Upper lobe of right lung (tissue), 1 donor: ENCODE results near the gene TARS3. TPM values are rescaled to one million over a fixed set of nuclear protein-coding genes. Genes with fewer than 3 reads are reported as not detected.

Source experiments
- ATAC-seq: fragments of 200-7000 bp; cut with Tn5 transposase; one replicate; pipeline ENCODE4 v1.9.1; 2020; ENCODE audit warnings: mild to moderate bottlenecking, moderate library complexity
- DNase-seq: peaks from one replicate; pipeline ENCODE4 v3.0.0-alpha.2; 2020
- H3K27ac ChIP-seq: fragments of 200-600 bp; one replicate; pipeline ENCODE4 v1.8.0; 2022
- H3K27me3 ChIP-seq: fragments of 200-600 bp; one replicate; pipeline ENCODE4 v1.8.0; 2022; ENCODE audit warnings: mild to moderate bottlenecking
- H3K36me3 ChIP-seq: fragments of 200-600 bp; one replicate; pipeline ENCODE4 v1.8.0; 2022
- H3K4me1 ChIP-seq: fragments of 200-600 bp; one replicate; pipeline ENCODE4 v1.8.0; 2022
- H3K4me3 ChIP-seq: fragments of 200-600 bp; one replicate; pipeline ENCODE4 v1.8.0; 2022; ENCODE audit warnings: mild to moderate bottlenecking
- H3K9me3 ChIP-seq: fragments of 200-600 bp; one replicate; pipeline ENCODE4 v1.8.0; 2022
- intact Hi-C: fragments of 100-400 bp; cut with DNase I; formaldehyde crosslinking; loops from one replicate; pipeline ENCODE4 v1.11.0; 2022
- total RNA-seq: library from RNA; stranded (reverse); fragmentation: NEBNext Ultra II Directional; extraction: Animal tissue kit (Norgen Biotek cat#: 25700); gene quantifications from one replicate; pipeline ENCODE4 v1.2.1, GENCODE V29; 2021
- TF ChIP-seq, protein P1 (sequence below): fragments of 200-600 bp; IDR thresholded peaks from one replicate; pipeline ENCODE4 v1.8.0; 2022; ENCODE audit warnings: antibody characterized with exemption
- donor health status: DM: no; HTN: yes; CAD: no; lungs with severe emphysema.

TARS3 gene
- total RNA-seq, 1 donor from 2014 or later: 12.0 TPM

DNA sequence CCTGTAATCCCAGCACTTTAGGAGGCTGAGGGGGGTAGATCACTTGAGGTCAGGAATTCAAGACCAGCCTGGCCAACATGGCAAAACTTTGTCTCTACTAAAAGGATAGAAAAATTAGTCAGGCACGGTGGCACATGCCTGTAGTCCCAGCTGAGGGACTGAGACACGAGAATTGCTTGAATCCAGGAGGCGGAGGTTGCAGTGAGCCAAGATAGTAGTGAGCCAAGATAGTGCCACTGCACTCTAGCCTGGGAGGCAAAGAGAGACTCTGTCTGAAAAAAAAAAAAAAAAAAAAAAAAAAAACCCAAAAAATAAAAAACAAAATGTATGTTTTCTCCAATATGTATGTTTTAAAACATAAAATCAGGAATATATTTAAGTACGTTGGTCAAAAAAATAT, 16.3 kb downstream of the TARS3 start:
- H3K27me3 ChIP-seq: no peaks in the 10 kb centered on the region
- H3K4me1 ChIP-seq: no peaks in the 10 kb centered on the region
- TF ChIP-seq, protein P1, sequence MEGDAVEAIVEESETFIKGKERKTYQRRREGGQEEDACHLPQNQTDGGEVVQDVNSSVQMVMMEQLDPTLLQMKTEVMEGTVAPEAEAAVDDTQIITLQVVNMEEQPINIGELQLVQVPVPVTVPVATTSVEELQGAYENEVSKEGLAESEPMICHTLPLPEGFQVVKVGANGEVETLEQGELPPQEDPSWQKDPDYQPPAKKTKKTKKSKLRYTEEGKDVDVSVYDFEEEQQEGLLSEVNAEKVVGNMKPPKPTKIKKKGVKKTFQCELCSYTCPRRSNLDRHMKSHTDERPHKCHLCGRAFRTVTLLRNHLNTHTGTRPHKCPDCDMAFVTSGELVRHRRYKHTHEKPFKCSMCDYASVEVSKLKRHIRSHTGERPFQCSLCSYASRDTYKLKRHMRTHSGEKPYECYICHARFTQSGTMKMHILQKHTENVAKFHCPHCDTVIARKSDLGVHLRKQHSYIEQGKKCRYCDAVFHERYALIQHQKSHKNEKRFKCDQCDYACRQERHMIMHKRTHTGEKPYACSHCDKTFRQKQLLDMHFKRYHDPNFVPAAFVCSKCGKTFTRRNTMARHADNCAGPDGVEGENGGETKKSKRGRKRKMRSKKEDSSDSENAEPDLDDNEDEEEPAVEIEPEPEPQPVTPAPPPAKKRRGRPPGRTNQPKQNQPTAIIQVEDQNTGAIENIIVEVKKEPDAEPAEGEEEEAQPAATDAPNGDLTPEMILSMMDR: no peak
- DNase-seq (no peak), ATAC-seq (no peak)
- H3K36me3 ChIP-seq: peaks cover 84% of the 10 kb centered on the region
- H3K9me3 ChIP-seq: no peaks in the 10 kb centered on the region
- H3K4me3 ChIP-seq: no peak overlapping the region
- H3K27ac ChIP-seq: no peak overlapping the region
- intact Hi-C loops: no loop called here

DNA sequence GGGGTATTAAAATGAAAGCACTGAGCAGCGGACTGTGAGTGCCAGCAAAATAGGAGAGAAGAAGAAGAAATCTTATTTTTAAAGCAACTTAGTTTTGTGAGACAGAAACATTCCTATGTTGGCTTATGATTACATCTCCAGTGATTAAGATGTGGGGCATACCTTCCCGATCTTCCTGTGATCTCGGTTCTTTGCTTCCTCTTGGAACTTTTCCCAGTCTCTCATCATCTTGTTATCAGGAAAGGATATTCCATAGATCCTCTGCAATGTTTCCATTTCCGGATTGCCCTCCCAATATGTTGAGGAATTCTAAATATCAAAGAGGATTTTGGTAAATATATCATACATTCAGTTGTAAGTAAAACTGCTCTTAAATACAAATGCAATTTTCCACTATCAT, 22.2 kb downstream of the TARS3 start:
- intact Hi-C loops: no loop called here
- Histone ChIP-seq H3K27ac (no peak overlapping the region), H3K27me3 (no peaks in the 10 kb centered on the region), H3K9me3 (no peaks in the 10 kb centered on the region), H3K36me3 (peaks cover 92% of the 10 kb centered on the region), H3K4me1 (no peaks in the 10 kb centered on the region), H3K4me3 (no peak overlapping the region)
- ATAC-seq (no peak), DNase-seq (no peak)
- TF ChIP-seq, protein P1: no peak

DNA sequence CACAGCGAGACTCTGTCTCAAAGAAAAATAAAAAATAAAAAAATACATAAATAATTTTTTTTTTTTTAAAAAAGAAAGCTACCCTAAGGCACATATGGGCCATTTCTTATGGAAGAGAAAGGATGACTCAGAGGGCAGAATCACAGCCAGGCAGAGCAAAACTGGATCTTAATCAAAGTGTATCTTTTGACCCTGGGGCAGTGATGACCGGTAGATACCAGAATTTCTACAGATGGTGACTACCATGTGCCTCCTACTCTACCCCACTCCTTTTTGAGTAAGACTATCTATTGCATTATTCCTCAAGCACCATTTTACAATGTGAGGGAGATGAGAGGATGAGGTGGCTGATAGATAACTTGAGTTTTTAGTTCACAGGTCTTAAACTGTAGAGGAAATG, 26.0 kb downstream of the TARS3 start:
- H3K36me3 ChIP-seq: peaks cover 98% of the 10 kb centered on the region
- H3K9me3 ChIP-seq: no peaks in the 10 kb centered on the region
- no peak overlapping the region for H3K27ac ChIP-seq
- no peak for ATAC-seq
- no peak for DNase-seq
- H3K4me1 ChIP-seq: no peaks in the 10 kb centered on the region
- H3K27me3 ChIP-seq: no peaks in the 10 kb centered on the region
- intact Hi-C loops: no loop called here
- TF ChIP-seq, protein P1: no peak
- no peak overlapping the region for H3K4me3 ChIP-seq

DNA sequence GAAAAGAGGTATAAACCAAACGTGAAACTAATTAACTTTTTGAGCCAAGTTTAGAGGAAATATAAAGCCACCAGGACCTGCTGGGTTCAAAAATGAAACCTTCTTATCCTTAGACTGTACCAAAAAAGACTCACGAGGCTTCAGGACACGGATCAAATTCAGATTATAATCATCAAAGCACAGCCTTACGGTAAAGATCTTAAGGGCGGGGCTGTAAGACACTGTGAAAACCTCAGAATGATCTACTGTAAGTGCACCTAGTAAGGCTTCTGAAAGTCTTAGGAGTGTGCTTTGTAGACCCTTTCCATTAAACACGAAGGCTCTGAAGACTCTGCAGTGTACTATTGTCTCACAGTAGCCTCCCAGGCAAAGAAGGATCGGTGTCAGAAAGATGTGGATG, 26.8 kb downstream of the TARS3 start:
- Histone ChIP-seq H3K36me3 (peaks cover 90% of the 10 kb centered on the region), H3K27ac (no peak overlapping the region), H3K9me3 (no peaks in the 10 kb centered on the region), H3K4me3 (no peak overlapping the region), H3K4me1 (no peaks in the 10 kb centered on the region), H3K27me3 (no peaks in the 10 kb centered on the region)
- intact Hi-C loops: no loop called here
- no peak for DNase-seq
- TF ChIP-seq, protein P1: no peak
- ATAC-seq: no peak

DNA sequence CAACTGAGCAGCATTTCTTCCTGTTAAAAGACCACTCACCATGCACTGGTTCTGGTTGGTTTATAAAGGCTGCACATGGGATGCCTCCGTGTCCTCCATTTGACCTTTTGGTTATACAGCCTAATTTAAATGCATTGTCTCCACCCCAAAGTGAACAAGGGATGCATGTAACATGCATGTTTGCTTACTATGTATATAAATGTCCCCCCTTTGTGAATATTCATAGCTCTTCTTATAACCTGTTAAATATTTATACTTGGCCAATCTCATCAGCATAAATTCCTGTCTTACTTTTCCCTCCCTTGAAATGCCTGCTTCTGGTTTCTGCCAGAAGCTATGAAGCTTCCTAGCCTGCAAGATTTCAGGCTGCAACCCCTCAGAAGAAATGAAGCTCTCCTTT, 27.4 kb downstream of the TARS3 start:
- Histone ChIP-seq H3K4me1 (no peaks in the 10 kb centered on the region), H3K27me3 (no peaks in the 10 kb centered on the region), H3K9me3 (no peaks in the 10 kb centered on the region), H3K36me3 (peaks cover 85% of the 10 kb centered on the region), H3K4me3 (no peak overlapping the region), H3K27ac (no peak overlapping the region)
- ATAC-seq (no peak), DNase-seq (no peak)
- TF ChIP-seq, protein P1: no peak
- intact Hi-C loops: no loop called here

DNA sequence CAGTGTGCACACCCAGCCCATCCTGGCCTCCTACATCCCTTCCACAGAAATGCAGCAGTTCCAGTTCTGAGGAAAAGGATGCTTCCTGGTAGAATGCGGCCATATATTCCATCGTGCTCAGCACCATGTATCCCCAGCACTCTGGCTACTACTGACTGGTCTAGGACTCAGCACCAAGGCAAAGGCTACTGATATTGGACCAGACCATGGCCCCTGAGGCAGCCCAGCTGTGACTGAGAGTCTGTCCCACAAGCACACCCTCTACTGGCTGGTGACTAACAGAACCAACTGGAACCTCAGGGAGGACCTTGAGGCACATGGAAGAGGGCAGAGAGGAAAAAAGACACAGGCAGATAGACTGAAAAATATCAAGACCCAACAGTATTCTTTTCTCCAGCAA, 30.0 kb downstream of the TARS3 start:
- H3K36me3 ChIP-seq: peaks cover 71% of the 10 kb centered on the region

More for the DNA sequence above, 30.0 kb downstream of the TARS3 start:
- no peak for DNase-seq
- Histone ChIP-seq H3K4me3 (no peak overlapping the region), H3K4me1 (no peaks in the 10 kb centered on the region), H3K9me3 (no peaks in the 10 kb centered on the region), H3K27me3 (no peaks in the 10 kb centered on the region), H3K27ac (no peak overlapping the region)
- no peak for ATAC-seq
- intact Hi-C loops: no loop called here
- TF ChIP-seq, protein P1: no peak
